Putamen (tissue), 1 donor: ENCODE results near the gene TRIOBP.
"Not testable (repeated sequence)": the region's sequence is repeated elsewhere in the genome, so short reads cannot be mapped to it uniquely, and the experiment has no call there.

Experiments used
- DNase-seq: peaks from one replicate; pipeline ENCODE4 v3.0.0-alpha.2; 2016; ENCODE audit warnings: low spot score

TRIOBP gene, protein sequence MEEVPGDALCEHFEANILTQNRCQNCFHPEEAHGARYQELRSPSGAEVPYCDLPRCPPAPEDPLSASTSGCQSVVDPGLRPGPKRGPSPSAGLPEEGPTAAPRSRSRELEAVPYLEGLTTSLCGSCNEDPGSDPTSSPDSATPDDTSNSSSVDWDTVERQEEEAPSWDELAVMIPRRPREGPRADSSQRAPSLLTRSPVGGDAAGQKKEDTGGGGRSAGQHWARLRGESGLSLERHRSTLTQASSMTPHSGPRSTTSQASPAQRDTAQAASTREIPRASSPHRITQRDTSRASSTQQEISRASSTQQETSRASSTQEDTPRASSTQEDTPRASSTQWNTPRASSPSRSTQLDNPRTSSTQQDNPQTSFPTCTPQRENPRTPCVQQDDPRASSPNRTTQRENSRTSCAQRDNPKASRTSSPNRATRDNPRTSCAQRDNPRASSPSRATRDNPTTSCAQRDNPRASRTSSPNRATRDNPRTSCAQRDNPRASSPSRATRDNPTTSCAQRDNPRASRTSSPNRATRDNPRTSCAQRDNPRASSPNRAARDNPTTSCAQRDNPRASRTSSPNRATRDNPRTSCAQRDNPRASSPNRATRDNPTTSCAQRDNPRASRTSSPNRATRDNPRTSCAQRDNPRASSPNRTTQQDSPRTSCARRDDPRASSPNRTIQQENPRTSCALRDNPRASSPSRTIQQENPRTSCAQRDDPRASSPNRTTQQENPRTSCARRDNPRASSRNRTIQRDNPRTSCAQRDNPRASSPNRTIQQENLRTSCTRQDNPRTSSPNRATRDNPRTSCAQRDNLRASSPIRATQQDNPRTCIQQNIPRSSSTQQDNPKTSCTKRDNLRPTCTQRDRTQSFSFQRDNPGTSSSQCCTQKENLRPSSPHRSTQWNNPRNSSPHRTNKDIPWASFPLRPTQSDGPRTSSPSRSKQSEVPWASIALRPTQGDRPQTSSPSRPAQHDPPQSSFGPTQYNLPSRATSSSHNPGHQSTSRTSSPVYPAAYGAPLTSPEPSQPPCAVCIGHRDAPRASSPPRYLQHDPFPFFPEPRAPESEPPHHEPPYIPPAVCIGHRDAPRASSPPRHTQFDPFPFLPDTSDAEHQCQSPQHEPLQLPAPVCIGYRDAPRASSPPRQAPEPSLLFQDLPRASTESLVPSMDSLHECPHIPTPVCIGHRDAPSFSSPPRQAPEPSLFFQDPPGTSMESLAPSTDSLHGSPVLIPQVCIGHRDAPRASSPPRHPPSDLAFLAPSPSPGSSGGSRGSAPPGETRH (N-terminal part only)

DNA sequence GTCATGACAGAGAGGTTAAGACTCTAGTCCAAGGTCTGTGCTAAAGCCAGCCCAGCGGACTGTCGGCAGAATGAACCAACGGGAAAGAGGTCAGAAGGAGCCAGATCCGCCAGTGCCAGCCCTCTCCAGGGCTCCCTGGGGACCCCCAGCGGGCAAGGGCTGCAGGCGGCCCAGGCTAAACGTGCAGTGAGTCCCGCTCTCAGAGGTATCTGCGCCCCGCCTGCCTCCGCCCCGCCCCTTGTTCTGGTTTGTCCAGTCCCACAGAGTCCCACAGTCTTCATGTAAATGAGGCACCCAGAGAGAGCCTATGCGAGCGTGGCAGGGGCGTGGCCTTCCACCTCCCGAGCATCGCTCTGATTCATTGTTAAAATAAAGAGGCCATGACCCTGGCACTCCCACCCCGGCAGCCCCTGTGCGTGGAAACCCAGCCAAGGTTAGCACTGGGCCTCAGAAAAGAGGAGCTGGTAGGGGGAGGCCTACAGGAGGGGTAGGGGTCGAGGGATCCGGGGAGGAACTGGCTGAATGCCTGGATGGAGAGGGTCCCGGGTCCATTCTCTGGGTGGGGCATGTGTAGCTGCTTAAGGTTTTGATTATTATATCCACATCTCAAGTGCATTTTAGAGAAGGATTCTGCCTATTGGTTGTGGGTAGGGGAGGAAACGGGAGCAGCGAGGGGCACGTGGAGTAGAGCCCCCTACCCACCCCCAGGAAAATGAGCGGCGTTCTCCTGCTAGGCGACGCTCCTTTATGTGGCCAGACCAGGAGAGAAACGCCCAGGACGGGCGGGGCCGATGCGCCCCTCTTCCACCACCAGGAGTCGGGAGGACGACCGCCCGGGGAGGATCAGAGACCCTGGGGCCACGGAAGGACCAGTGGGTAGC, at the start of gene TRIOBP:
Gene TRIOBP, plus strand, starts transcription at position 392 of the 881 bp plus-strand sequence. CDS start 4,318 bp downstream, outside the sequence.
- DNase-seq = peak; percentile 71

DNA sequence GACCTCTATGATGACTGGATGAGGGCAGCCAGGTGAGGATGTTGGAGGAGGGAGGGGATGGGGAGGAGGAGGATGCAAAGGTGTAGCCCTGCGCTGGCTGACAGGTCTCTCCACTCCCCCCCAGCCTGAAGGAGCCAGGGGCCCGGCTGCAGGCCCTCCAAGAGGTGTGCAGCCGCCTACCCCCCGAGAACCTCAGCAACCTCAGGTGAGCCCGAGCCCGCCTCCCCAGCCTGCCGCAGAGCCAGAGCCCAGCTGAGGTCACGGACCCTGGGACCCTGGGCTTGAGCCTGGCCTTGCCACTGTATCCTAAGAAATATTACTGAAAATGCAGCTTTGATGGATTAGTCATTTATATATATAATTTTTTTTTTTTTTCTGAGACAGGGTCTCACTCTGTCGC, 49.5 kb upstream of the TRIOBP start:
- no peak for DNase-seq

DNA sequence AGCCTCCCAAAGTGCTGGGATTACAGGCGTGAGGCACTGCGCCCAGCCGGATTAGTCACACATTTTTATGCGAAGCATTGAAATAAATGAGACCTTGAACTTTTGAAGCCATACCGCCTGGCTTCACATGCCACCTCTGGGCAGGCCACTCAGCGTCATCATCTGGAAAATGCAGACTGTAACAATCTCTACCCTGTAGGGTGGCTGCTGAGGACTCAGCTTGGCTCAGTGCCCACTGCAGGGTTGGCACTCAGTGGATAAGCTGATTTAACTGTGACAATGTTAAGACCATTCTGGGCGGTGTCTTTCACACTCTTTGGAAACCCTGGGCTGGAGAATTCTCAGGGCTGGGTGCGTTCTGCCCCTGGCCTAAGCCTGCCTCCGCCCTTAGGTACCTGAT, 48.9 kb upstream of the TRIOBP start:
- DNase-seq = no peak

DNA sequence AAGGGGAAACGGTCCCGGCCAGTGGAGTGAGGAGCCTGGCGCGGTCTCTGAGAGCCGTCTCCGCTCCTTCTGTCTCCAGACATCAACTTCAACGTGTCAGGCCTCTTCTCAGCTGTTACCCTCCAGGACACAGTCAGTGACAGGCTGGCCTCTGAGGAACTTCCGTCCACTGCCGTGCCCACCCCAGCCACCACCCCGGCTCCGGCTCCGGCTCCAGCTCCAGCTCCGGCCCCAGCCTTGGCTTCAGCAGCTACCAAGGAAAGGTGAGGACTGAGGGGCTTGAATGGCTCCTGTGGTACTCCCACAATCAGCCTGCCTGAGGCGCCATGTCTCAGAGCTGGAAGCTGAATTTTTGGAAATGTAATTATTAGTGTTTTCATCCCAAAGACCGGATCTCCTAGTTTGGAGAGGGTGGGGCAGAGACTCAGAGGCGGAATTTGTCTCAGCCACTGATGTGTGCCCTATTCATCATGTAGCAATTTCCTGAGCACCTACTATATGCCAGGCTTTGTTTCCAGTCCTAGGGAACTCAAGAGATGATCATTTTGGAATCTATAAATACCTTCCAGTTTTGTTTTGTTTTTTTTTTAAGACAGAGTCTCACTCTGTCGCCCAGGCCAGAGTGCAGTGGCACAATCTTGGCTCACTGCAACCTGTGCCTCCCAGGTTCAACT, 46.2 kb upstream of the TRIOBP start:
- no peak for DNase-seq

DNA sequence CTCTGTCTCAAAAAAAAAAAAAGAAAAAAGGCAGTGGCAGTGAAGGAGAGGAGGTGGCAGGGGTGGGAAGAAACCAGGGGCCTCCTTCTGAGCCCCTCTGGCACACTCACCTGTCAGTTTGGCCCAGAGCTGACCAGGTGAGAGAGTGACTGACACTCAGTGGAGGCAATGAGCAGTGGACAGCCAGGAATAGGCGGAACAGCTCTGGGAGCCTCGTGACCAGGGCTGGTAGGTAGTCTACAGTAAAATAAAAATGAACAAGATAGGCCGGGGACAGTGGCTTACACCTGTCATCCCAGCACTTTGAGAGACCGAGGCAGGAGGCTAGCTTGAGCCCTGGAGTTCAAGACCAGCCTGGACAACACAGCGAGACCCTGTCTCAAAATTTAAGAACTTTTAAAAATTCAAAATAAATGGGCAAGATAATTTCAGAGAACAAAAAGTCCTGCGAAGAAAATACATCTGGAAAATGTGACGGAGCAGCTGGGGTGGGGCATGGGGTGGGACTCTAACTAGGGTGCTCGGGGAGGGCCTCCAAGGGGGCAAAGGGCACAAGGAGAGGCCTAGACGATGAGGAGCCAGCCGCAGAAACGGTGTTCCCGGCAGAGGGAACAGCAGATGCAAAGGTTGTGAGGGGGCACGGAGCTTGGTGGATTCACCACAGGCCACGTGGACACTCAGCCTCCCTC, 42.1 kb upstream of the TRIOBP start:
- no peak for DNase-seq

DNA sequence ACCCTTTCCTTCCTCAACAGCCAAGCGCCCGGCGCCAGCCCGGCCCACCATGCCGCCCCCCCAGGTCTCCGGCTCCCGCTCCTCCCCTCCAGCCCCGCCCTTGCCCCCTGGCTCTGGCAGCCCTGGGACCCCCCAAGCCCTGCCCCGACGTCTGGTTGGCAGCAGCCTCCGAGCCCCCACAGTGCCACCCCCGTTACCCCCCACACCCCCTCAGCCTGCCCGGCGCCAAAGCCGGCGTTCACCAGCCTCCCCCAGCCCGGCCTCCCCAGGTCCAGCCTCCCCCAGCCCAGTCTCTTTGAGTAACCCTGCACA, 41.6 kb upstream of the TRIOBP start:
- DNase-seq = no peak

DNA sequence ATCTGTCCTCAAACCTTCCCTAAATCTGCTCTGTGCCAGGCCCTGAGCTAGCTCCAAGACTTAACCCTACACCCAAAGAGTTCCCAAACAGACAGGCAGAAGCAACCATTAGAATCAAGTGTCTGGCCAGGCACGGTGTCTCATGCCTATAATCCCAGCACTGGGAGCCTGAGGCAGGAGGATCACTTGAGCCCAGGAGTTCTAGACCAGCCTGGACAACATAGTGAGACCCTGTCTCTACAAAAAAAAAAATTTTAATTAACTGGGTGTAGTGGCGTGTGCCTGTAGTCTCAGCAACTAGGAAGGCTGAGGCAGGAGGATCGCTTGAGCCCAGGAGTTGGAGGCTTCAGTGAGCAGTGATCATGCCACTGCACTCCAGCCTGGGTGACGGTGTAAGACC, 40.3 kb upstream of the TRIOBP start:
- not testable (repeated sequence) for DNase-seq

DNA sequence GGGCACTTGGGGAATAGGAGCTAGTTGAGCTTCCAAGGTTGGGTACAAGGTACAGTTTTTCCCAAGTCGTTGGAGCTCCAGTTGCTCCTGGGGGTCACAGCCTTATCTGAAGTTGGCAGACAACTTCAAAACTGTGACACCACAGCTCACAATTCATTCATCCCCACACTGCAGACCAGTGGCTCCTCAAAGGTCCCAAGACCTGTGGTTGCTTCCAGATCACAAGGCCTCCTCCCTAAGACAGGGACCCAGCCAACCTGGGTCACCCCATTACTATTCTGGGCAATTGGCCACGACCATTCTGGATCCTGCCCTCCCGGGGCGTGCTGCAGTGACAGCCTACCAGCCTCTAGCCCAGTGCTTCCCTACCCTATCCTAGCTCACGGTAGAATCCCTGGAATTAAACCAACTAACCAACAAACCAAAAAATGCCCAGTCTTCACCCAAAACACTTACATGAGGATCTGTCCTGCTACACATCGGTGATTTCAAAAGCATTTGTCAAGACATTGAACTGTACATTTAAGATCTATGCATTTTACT, 39.2 kb upstream of the TRIOBP start:
- no peak for DNase-seq

DNA sequence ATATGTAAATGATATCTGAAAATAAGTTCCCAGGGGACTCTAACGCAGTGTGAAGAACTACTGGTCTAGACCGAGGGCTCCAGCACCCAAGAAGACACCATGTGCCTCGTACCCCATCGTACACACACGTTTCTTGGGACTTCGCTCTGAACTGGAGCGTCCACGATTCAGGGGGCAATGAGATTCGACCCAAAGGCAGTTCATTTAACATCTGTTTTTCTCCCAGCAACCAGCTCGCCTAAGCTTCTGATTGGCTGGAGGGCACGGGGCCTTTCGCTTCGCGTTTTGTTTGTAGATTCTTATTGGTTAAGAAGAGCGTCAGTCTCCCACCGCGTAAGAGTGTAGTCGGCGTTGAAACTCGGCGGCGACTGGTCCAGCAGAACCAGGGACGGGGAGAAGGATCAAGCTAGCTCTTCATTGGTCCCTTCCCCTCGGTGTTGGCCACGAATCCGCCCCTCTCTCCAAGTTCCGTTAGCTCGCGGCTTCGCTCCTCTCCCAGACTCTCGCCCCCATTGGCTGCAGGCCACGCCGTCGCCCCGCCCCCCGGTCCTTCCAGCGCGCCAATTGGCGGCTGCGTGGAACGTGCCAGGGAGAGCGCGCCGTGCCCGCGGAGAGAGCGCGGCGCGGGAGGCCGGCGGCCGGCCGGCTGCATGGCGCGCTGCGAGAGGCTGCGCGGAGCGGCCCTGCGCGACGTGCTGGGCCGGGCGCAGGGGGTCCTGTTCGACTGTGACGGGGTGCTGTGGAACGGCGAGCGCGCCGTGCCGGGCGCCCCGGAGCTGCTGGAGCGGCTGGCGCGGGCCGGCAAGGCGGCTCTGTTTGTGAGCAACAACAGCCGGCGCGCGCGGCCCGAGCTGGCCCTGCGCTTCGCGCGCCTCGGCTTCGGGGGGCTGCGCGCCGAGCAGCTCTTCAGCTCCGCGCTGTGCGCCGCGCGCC, 38.4 kb upstream of the TRIOBP start, which contains the start of gene PDXP:
Gene PDXP, plus strand, starts transcription at position 591 of the 933 bp plus-strand sequence. Its CDS starts 60 bp downstream, at position 651.
- DNase-seq = peak; percentile 100

DNA sequence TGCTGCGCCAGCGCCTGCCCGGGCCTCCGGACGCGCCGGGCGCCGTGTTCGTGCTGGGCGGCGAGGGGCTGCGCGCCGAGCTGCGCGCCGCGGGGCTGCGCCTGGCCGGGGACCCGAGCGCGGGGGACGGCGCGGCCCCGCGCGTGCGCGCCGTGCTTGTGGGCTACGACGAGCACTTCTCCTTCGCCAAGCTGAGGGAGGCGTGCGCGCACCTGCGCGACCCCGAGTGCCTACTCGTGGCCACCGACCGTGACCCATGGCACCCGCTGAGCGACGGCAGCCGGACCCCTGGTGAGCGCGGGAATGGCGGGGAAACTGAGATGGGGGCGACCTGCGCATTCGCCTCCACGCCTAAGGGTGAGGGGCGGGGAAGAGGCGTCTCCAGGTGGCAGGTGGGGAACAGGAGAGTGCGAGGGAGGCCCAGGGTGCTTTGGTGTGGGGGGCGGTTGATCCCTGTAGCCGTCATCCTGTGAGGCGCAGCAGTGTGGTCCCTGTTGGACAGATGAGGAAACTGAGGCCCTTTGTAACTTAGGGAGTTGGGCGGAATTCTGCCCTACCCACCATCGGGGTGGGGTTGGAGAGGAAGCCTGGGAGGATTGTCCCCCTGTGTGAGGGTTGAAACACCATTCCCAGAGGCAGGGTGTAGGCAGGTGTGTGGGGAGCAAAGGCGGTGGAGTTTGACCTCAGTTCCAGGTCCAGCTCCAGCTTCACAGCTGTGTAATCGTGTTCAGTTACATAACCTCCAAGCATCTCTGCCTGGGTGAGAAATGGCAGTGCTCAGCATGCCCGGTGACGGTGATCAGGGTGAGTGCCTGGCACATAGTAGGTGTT, 37.6 kb upstream of the TRIOBP start:
- no peak for DNase-seq

DNA sequence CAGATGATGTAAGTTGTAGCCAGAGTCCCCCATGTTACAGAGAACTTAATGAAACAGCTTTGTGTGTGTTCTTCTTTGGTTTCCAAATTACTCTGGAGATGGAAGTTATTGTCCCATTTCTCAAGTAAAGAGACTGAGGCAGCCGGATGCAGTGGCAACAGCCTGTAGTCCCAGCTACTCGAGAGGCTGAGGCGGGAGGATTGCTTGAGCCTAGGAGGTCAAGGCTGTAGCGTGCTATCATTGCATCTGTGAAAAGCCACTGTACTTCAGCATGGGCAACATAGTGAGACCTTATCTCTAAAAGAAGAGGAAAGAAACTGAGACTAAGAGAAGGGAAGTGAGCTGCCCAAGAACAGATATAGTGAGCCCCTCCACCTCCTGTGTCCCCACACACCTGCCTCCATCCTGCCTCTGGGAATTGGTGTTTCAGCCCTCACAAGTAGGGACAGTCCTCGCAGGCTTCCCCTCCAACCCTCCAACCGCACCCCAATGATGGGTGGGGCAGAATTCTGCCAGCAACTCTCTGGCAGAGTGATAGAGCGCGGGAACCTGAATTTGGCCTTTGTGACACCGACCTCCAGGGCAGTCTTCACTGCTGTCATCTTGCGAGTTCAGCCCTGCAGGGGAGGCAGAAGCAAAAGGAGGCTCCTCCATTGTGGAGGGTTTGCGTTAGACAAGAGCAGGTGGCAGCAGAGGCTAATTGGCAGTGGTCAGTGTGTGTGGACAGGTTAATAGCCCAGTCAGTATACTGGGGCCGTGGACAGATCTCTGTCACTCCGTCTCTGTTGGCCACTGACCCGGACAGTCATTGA, 36.7 kb upstream of the TRIOBP start:
- no peak for DNase-seq

DNA sequence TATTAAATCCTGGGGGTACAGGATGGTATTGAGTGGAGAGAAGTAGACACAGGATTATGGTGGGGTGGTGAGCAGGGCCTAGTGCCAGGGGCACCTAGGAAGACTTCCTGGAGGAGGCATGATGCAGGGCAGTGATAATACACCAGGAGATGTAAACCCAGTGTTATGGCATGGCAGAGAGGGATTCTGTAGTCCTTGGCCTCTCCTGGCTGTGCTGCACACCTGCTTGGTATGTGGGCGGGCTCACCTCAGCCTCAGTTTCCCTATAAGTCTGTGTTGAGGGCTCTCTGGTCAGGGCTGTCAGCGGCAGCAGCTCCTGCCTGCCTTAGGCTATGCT, 36.2 kb upstream of the TRIOBP start:
- DNase-seq = no peak

DNA sequence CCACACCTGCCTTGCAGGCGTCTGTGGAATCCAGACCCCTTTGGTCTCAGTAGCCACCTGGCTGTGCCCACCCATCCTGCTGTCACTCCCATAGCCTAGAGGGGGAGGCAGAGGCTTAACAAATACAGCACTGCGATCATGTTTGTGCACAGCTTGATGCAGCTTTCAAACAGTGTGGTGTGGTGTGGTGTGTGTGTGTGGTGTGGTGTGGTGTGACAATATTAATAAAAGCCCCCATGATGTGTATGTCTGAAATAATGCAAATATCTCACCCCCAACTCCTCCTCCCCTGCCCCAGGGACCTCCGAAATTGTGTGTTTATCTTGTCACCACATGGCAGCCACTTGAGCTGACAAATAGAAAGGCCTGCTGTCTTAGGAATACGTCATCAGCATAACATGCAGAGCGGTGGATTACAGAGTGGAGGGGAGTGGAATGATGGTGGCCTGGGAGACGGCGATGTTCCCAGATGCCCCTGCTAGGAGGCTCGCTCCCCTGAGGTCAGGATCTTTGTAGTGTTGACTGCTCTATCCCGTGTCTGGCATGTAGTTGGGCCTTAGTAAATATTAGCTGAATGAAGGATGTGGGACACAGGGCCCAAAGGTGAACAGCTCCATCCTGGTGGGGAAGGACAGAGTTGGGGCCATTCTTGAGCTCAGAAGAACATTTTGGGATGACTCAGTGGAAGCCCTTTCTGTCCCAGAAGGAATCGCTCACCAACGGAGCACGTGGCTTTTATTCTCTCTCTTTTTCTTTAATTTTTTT, 35.5 kb upstream of the TRIOBP start:
- no peak for DNase-seq

DNA sequence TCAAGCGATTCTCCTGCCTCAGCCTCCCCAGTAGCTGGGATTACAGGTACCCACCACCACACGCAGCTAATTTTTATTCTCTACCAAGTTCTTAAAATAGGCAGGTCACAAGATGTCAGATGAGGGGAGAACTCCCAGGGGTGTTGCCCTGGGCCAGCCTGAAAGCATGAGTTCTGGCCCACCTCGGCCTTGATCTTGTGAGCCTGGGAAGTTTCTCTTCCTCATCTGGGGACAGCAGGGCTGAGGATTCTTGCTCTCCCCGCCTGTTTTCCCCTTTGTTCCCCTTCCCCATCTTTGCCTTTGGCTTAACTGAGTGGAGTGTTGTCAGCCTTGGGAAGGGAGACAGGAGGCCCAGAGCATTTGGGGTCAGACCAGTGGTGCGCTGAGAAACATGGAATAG, 34.8 kb upstream of the TRIOBP start:
- no peak for DNase-seq

DNA sequence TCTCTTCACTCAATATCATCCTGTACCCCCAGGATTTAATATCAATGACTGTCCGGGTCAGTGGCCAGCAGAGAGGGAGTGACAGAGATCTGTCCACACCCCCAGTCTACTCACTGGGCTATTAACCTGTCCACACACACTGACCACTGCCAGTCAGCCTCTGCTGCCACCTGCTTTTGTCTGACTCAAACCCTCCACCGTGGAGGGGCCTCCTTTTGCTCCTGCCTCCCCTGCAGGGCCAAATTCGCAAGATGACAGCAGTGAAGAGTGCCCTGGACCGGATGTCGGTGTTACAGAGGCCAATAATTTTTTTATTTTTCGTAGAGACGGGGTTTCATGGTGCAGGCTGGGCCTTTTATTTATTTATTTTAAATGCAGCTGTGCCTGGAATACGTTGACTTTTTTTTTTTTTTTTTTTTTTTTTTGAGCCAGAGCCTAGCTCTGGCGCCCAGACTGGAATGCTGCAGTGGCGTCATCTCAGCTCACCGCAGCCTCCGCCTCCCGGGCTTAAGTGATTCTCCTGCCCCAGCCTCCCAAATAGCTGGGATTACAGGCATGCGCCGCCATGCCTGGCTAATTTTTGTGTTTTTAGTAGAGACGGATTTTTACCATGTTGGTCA, 33.2 kb upstream of the TRIOBP start:
- no peak for DNase-seq
